ENCODE data around the gene GPRASP3.
"Not testable (repeated sequence)": the region's sequence is repeated elsewhere in the genome, so short reads cannot be mapped to it uniquely, and the experiment has no call there.

GPRASP3 gene

GRCh38 chrX:102720237-102721168 is at the start of gene GPRASP3:
Gene GPRASP3 (plus strand): TSS chrX:102720743. CDS start chrX:102748996, 28,253 bp downstream.
- peak; percentile 61 to 72 for DNase-seq

- DNase-seq: no peak
Measured at GRCh38 chrX:102672856-102673255, 47.7 kb upstream of the GPRASP3 start.

- not testable (repeated sequence) for DNase-seq
Measured at GRCh38 chrX:102677479-102677878, 43.1 kb upstream of the GPRASP3 start.

GRCh38 chrX:102684772-102685520 is 35.6 kb upstream of the GPRASP3 start:
- DNase-seq: no peak

GRCh38 chrX:102694749-102695148 is 25.8 kb upstream of the GPRASP3 start:
- DNase-seq: no peak

- DNase-seq: no peak
Measured at GRCh38 chrX:102696306-102696705, 24.2 kb upstream of the GPRASP3 start.

- DNase-seq: no peak
Measured at GRCh38 chrX:102697494-102697893, 23.0 kb upstream of the GPRASP3 start.

GRCh38 chrX:102708900-102709299 is 11.6 kb upstream of the GPRASP3 start:
- no peak for DNase-seq

GRCh38 chrX:102711872-102712215 is 8.7 kb upstream of the GPRASP3 start:
- peak in 1 of 2 donors; percentile 28 for DNase-seq

GRCh38 chrX:102712216-102712966 is 8.2 kb upstream of the GPRASP3 start, which contains the start of gene GPRASP2:
Gene GPRASP2 (plus strand): TSS chrX:102712448. CDS start chrX:102714870, 2,422 bp downstream.
- peak in 1 of 2 donors; percentile 28 for DNase-seq

GRCh38 chrX:102712981-102713625 is 7.4 kb upstream of the GPRASP3 start:
- peak; percentile 35 to 43 for DNase-seq

GRCh38 chrX:102714994-102715393 is 5.5 kb upstream of the GPRASP3 start:
- no peak for DNase-seq

GRCh38 chrX:102715967-102716366 is 4.6 kb upstream of the GPRASP3 start:
- no peak for DNase-seq

GRCh38 chrX:102721169-102721506 is 595 bp downstream of the GPRASP3 start:
- not testable (repeated sequence) for DNase-seq

GRCh38 chrX:102723456-102723855 is 2.9 kb downstream of the GPRASP3 start:
- DNase-seq: no peak

- no peak for DNase-seq
Measured at GRCh38 chrX:102727761-102728160, 7.2 kb downstream of the GPRASP3 start.

- DNase-seq: no peak
Measured at GRCh38 chrX:102728646-102729045, 8.1 kb downstream of the GPRASP3 start.

GRCh38 chrX:102739657-102740056 is 19.1 kb downstream of the GPRASP3 start:
- DNase-seq: no peak

- no peak for DNase-seq
Measured at GRCh38 chrX:102744307-102744706, 23.8 kb downstream of the GPRASP3 start.

GRCh38 chrX:102745513-102745856 is 24.9 kb downstream of the GPRASP3 start:
- DNase-seq: no peak

- DNase-seq: no peak
Measured at GRCh38 chrX:102745857-102746584, 25.5 kb downstream of the GPRASP3 start.

GRCh38 chrX:102765217-102765616 is 44.7 kb downstream of the GPRASP3 start:
- no peak for DNase-seq

Measured in hippocampal formation (tissue), 2 donors.